ENCODE results near the gene HEXA.

GRCh38 chr15:72365844-72366243 lies 10.0 kb downstream of the HEXA start:
- TF ChIP-seq POLR2A (IDR thresholded peaks at IDR 0.05; ENCODE audit: low read depth, low read length) (no peak), TAF1 (IDR thresholded peaks at IDR 0.05; ENCODE audit: low read depth, low read length) (no peak), POLR2AphosphoS5 (IDR thresholded peaks at IDR 0.05; ENCODE audit: low read depth, low read length) (no peak), PAX5 (IDR thresholded peaks at IDR 0.05; ENCODE audit: insufficient read depth, low read length, severe bottlenecking) (no peak)

Data from GM12891 (cell line).